Measurements from ENCODE around the gene SRRM1.
"Not testable (repeated sequence)": the region's sequence is repeated elsewhere in the genome, so short reads cannot be mapped to it uniquely, and the experiment has no call there.

Gene SRRM1

DNA sequence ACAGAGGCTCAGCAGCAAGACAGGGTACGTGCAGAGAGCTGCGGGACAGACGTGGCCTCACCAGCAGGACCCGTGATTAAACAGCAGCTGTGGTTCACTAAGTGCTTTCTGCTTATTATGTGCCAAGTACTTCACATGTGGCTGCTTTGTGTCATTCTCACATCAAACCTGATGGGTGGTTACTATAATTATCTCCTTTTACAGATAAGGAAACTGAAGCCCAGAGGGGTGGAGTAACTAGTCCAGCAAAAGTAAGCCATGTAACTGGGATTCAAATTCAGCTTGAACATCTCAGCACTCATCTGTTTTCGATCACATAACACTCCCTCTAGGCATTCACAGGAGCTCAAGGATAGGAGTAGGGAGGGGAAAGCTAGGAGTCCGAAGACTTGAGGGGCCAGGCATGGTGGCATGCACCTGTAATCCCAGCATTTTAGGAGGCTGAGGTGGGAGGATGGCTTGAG, 51.3 kb downstream of the SRRM1 start:
- DNase-seq (ENCODE audit: low read depth): no peak

DNA sequence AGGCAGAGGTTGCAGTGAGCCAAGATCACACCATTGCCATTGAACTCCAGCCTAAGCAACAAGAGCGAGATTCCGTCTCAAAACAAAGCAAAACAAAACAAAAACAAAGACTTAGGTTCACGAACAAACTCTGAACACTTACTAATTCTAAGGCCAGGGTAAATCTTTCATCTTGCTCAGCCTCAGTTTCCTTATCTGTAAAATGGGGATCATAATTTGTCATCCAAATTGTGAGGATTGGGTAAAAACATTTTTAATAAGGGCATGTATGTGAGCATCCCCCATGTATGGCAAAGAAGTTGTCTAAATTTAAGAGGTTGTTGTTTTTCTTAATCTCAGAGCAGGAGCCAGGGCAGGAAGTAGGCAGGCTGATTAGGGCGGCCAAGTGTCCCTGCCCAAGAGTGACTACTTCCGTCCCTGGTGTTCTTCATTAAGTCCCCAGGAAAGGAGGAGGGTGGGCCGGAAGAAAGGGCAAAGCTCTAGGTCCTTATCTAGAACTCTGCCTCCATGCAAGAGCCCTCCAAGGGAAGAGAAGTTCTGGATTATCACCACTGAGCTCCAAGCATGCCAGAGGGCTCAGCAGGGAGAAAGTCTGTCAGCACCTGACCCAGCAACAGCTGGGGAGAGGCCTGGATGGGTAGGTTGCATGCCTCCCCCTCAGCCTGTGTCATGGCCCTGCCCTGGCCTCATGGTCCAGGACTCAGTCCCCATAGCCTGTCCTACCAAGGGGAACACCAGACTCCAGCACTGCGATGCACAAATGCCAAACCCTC, 52.3 kb downstream of the SRRM1 start:
- no peak for DNase-seq (ENCODE audit: low read depth)

DNA sequence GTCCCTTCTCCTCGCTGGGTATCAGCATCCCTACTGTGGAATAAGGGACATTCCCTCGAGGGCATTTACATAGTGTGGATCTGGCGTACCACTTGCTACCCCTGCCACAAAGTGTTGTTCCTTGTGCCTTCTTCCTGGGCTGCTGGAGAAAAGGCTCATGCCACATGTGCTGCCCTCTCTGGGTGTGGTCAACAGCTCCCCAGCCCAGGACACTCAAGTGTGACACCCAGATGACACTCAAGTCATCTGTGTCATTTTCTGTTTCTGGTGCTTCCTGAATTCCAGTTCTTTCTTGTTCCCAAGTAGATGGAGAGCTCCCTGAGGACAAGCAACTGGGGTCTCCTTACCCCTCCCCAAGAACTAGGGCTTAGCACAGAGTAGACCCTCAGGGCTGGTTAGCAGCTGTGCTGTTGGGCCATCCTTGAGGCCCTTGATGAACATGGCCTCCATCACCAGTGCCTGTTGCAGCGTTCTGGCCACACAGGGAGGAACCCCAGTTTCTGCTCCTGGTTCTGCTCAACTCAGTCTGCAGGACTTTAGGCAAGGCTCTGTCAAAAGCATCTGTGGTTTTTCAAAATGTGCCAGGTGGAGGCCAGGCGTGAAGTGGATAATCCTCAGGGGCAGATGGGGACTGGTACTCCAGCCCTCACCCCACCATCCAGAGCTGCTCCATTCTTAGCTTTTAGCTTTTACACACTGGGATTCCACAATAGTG, 53.1 kb downstream of the SRRM1 start:
- DNase-seq (ENCODE audit: low read depth): no peak

DNA sequence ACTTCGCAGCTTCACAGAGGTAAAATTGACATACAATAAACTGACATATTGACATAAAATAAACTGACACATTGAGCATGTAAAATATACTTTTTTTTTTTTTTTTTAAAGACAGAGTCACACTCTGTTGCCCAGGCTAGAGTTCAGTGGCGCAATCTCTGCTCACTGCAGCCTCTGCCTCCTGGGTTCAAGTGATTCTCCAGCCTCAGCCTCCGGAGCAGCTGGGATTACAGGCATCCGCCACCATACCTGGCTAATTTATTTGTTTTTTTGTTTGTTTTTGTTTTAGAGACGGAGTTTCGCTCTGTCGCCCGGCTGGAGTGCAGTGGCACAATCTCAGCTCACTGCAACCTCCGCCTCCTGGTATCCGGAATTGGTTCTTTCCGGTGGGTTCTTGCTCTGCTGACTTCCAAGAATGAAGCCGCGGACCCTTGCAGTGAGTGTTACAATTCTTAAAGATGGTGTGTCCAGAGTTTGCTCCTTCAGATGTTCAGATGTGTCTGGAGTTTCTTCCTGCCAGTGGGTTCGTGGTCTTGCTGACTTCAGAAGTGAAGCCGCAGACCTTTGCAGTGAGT, 53.7 kb downstream of the SRRM1 start:
- DNase-seq (ENCODE audit: low read depth): no peak

DNA sequence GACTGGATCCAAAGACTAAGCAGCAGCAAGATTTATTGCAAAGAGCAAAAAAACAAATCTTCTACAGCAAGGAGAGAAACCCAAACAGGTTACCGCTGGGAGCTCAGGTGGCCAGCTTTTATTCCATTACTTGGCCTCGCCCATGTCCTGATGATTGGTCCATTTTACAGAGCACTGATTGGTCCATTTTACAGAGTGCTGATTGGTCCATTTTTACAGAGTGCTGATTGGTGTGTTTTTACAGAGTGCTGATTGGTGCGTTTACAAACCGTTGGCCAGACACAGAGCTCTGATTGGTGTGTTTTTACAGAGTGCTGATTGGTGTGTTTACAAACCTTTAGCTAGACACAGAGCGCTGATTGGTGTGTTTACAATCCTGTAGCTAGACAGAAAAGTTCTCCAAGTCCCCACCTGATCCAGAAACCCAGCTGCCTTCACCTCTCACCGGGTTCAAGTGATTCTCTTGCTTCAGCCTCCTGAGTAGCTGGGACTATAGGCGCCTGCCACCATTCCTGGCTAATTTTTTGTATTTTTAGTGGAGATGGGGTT, 54.4 kb downstream of the SRRM1 start:
- DNase-seq (ENCODE audit: low read depth): not testable (repeated sequence)

DNA sequence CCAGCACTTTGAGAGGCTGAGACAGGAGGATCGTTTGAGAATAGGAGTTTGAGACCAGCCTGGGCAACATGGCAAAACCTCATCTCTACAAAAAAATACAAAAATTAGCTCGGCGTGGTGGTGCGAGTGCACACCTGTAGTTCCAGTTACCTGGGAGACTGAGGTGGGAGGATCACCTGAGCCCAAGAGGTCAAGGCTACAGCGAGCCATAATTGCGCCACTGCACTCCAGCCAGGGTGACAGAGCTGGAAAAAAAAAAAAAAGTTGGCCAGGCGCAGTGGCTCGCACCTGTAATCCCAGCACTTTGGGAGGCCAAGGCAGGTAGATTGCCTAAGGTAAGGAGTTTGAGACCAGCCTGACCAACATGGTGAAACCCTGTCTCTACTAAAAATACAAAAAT, 55.2 kb downstream of the SRRM1 start:
- DNase-seq (ENCODE audit: low read depth): not testable (repeated sequence)

DNA sequence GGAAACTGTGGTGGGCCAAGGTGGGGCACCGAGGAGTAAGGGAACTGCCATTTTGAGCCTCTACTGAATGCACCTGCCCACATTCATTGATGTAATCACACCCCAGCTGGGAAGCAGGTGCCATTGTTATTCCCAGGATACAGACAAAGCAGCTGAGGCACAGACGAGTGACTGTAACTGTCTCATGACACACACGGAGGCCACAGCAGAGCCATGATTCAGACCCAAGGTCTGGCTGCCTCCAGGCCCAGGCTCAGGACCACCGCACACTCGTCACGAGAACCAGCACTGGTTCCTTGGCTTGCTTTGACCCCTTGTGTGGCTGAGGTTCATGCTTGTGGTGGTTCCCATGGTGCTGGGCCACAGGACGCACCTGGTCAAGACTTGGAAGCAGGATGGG, 56.5 kb downstream of the SRRM1 start:
- no peak for DNase-seq (ENCODE audit: low read depth)

DNA sequence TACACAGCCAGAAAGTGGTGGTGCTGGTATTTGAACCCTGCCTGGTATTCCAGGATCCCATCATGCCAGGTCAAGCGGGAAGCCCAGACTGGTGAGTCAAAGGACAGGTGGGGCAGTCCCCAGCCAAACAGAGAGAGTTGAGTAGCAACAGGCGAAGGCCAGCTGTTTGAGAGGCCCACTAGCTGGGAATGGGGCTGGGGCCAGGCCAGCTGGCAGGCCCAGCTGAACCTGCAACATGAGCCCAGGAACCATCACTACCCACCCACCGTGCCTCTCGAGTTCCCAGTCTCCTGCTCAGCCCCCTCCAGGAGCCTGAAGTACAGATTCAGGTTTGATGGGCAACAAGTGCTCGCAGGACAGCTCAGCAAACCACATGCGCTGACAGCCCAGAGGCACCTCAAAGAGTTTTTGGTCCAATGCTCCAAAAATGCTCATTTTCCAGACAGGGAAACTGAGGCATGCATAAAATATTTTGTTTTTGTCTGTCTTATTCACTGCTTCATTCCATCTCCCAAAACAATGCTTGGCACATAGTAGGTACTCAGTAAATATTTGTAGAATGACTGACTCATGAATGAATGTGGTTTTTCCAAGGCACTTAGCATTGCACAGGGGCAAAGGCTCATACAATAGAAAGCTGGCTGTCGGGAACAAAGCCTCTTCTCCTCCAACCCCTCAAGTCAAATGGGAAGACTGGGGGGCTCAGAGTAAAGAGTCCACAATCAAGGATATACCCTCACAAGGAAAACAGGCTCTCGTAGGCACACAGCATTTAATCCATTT, 59.6 kb downstream of the SRRM1 start:
- DNase-seq (ENCODE audit: low read depth): no peak

DNA sequence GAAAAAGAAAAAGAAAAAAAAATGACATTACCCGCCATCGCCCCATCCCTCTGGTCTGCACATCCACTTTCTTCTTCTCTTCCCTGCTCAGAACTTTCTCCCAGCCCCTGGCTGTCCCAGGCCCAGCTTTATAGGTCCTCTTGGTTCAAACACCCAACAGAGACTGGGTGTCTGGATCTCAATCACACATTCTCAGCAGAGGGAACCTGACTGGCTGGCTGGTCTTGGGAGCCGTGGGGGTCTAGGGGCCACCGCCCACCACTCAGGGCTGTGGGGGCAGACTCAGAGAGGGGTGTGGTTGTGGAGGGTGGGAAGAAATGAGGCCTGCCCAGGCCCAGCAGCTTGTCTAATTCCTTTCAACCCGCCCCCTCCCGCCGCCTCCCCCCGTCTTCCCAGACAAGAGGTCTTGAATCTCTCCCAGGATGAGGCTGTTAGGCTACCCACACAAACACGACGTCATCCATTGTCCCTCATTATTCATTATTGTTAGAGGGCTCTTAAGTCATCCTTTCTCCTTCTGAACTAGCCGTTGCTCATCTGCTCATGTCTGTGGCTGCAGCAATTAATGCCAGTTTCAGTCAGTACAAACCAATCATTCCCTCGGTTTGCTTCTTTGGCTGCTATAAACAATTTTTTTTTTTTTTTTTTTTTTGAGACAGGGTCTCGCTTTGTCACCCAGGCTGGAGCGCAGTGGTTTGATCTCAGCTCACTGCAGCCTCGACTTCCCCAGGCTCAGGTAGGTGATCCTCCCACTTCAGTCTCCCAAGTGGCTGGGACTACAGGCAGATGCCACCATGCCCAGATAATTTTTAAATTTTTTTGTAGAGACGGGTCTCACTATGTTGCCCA, 61.5 kb downstream of the SRRM1 start:
- DNase-seq (ENCODE audit: low read depth): no peak

DNA sequence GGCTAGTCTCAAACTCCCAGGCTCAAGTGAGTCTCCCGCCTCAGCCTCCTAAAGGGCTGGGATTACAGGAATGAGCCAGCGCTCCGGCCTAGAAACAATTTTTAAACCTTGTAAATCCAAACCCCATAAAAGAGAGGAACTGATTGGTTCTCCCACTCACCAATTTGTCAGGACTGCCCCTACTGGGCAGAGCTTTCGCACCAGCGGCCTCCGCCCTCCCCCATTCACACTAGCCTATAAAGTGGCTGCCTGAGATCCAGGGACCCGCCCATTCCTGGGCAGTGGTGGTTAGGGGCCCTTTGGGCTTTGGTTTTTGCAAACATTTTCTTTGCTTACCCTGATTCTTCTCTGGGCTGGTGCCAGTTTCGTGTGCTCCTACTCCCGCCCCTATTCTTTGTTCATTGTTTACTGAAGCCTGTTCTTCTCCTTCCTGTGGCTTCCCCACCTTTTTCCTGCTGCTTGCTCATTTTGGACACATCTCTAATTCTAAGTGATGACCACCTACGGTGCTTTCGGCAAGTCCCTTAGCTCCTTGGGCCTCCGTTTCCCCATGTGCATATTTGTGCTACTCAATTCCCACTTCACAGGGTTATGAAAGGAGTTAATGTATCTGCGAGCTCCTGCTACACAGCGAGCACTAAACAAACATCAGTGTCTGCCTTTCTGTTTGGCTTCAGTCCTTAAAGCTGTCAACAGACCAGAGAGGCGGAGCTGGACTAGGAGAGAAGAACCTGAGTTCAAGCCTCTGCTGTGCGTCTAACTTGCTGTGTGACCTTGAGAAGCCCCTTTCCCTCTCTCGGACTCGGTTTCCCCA, 62.4 kb downstream of the SRRM1 start:
- DNase-seq (ENCODE audit: low read depth): no peak

DNA sequence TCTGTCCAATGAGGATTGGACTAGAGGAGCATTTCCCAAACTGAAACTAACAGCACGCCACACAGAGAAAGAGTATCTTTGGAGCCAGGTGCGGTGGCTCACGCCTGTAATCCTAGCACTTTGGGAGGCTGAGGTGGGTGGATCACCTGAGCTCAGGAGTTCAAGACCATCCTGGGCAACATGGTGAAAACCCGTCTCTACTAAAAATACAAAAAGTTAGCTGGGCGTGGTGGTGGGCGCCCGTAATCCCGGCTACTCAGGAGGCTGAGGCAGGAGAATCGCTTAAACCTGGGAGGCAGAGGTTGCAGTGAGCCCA, 62.9 kb downstream of the SRRM1 start:
- not testable (repeated sequence) for DNase-seq (ENCODE audit: low read depth)

DNA sequence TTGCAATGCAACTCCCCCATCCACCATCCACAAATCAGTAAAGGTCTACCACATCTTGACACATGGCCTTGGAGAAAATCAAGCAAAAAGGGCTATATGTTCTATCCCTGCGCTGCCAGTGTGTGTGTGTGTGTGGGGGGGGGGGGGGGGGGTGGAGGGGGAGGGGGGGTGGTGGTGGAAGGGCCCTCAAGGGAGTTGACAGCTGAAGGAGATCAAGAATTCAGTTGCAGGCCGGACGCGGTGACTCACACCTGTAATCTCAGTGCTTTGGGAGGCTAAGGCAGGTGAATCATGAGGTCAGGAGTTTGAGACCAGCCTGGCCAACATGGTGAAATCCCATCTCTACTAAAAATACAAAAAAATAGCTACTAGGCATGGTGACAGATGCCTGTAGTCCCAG, 64.6 kb downstream of the SRRM1 start:
- no peak for DNase-seq (ENCODE audit: low read depth)

DNA sequence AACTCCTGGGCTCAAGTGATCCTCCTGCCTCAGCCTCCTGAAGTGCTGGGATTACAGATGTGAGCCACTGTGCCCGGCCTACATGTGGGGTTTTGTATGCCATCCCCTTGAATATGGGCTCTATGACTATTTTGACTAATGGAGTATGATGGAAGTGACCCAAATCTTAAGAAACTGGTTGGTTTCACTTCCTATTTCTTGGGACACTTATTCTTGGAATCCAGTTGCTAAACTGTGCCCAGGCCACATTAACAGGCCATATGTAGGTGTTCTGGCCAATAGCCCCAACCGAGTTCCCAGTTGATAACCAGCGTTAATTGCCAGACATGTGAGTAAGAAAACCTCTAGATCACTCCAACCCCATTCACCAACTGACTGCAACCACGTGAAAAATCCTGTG, 65.8 kb downstream of the SRRM1 start:
- DNase-seq (ENCODE audit: low read depth): no peak

DNA sequence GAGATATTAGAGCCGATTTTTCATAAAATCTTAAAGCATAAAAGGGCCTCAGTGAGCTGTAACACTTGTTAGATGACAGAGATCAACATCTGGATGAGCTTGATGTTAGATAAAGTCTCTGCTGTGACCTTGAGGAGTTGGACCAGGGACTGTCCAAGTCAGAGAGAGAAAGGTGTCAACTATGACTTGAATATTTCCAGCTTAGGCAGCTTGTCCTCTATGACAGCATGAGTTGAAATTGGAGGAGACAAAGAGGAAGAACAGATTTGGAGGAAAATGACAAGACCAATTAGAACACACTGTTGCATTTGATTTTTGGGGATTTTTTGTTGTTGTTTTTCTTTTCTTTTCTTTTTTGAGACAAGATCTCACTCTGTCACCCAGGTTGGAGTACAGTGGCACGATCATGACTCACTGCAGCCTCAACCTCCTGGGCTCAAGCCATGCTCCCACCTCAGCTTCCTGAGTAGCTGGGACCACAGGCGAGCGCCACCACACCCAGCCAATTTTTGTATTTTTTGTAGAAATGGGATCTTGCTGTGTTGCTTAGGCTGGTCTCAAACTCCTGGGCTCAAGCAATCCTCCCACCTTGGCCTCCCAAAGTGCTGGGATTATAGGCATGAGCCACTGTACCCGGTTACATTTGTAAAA, 66.8 kb downstream of the SRRM1 start:
- no peak for DNase-seq (ENCODE audit: low read depth)

DNA sequence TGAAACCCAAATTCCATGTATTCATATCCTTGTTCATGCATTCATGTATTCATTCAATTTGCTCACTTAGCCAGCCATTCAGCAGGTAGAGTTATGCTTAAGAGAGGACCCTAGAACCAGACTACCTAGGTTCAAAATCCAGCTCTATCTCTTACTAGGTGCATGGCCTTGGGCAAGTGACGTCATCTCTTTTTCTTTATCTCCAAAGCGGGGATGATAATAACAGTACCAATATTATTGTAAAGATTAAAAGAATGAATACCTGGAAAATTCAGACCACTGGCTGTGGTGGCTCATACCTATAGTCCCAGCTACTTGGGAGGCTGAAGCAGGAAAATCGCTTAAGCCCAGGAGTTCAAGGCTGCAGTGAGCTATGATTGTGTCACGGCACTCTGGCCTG, 68.2 kb downstream of the SRRM1 start:
- DNase-seq (ENCODE audit: low read depth): no peak

DNA sequence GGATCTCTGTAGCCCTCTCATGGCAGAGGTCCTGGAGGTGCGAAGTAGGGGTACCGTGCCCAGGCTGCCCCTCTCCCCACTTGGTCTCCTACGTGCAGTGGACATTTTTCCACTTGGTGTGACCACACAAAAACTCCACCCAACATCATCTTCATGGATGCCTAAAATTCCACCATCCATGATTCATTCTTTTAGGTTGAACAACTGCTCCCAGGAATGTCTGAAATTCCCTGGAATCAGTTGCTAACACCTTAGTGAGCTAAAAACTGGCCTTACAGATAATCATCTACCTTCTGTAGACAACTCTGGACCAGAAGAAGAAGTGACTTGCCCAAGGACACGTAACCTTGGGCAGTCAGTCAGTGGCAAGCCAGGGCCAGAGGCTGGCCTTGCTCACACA, 70.1 kb downstream of the SRRM1 start:
- no peak for DNase-seq (ENCODE audit: low read depth)

DNA sequence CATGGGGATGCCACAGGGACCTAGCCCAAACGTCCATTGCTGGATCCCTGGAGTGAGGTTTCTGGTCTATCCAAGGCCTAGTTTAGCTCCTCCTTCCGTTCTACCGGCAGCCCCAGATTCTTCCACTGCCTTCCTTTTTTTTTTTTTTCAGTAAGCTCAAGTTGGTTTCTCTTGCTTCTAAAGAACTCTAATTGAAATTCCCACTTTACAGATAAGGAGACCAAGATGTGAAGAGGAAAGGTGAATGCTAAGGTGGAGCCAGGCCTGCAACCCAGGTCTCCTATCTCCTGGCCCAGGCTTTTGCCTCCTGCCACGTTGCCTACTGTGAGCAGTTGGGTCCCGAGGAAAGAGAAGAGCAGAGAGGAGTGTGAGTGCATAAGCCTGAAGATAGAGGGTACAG, 70.6 kb downstream of the SRRM1 start:
- DNase-seq (ENCODE audit: low read depth): no peak

DNA sequence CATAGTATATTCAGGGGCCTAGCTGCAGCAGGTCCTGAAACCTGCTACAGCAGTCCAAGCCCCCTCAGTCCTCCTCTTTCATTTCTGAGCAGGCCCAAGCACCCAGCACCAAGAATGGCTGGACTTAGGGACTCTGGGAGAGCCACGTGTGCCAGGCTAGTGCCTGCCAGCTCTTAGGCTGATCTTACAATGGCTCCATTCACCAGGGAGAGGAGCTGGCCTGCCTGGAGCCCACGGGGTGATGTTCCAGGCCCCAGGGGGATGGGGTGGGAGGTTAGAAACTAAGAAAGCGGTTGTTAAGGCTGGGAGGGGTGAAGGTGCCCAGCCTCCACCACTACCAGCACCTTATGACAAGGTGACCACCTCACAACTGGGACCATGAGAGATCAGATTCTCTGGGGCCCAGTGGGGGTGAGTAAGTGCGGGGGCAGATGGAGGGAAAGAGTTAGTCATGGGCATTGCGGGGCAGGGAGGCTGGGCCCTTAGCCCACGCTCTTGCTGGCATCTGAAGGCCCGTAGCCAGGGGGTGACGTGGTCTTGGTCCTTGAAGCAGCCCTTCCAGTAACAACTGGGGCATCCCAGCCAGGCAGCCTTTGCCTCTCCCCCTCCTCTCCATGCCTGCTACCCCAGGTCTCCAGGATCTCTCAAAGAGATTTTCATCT, 71.9 kb downstream of the SRRM1 start:
- DNase-seq (ENCODE audit: low read depth): no peak

DNA sequence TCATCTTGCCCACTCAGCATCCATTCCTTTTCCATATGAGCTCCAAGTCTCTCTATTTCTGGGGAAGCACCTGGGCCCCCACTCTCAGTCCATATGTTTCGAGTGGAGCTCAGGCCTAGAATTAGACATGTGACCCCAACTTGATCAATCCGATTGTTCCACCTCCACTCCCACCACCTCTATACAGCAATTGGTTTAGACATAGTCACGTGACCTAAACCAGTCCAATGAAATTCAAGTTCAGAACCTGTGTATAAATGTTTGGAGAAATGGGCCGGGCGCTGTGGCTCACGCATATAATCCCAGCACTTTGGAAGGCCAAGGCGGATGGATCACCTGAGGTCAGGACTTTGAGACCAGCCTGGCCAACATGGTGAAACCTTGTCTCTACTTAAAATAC, 72.6 kb downstream of the SRRM1 start:
- DNase-seq (ENCODE audit: low read depth): no peak

Measured in T follicular helper cell (primary cell).